Measurements from ENCODE around the gene AIFM2. TPM values are rescaled to one million over a fixed set of nuclear protein-coding genes. Genes with fewer than 3 reads are reported as not detected.

The AIFM2 gene
- total and polyA plus RNA-seq, 2 of the 13 experiments (the other 11 are each of a cell fraction or from before 2014, with no cell fraction given), result 20.3 to 29.5 TPM

- TF ChIP-seq HCFC1 (IDR thresholded peaks at IDR 0.05; ENCODE audit: low read depth, low read length) (no peak), KLF9 (CRISPR knock-in tag; IDR thresholded peaks at IDR 0.05; ENCODE audit: low read depth) (no peak), REPIN1 (CRISPR knock-in tag; IDR thresholded peaks at IDR 0.05; ENCODE audit: borderline replicate concordance, low read depth) (no peak), ZNF891 (CRISPR knock-in tag; IDR thresholded peaks at IDR 0.05) (no peak), ETV6 (CRISPR knock-in tag; conservative IDR thresholded peaks at IDR 0.05) (no peak), RERE (CRISPR knock-in tag; IDR thresholded peaks at IDR 0.05; ENCODE audit: low read depth) (no peak), IRF2 (CRISPR knock-in tag; IDR thresholded peaks at IDR 0.05) (no peak), SIX1 (CRISPR knock-in tag; IDR thresholded peaks at IDR 0.05; ENCODE audit: borderline replicate concordance) (no peak), ZSCAN22 (CRISPR knock-in tag; IDR thresholded peaks at IDR 0.05) (no peak), E2F1 (CRISPR knock-in tag; IDR thresholded peaks at IDR 0.05) (no peak), ELF1 (CRISPR knock-in tag; IDR thresholded peaks at IDR 0.05) (no peak), ARNTL (CRISPR knock-in tag; IDR thresholded peaks at IDR 0.05) (no peak), DBP (CRISPR knock-in tag; IDR thresholded peaks at IDR 0.05; ENCODE audit: not compliant biosample characterization) (no peak)
These were observed 15.0 kb downstream of the AIFM2 start (continued) for GRCh38 chr10:70117646-70118045.

Measured in HepG2 (cell line).